Measurements from ENCODE around the gene SMARCA1. TPM values are rescaled to one million over a fixed set of nuclear protein-coding genes. Genes with fewer than 3 reads are reported as not detected.
A peak's percentile ranks its signal among the peaks of the same experiment; 100 is the strongest.

The SMARCA1 gene
- total and polyA plus RNA-seq, 2 experiments from 2014 or later: 66.7 to 119 TPM

GRCh38 chrX:129545408-129545807 lies 22.1 kb upstream of the SMARCA1 start:
- Histone ChIP-seq H3K9me2 (replicated peaks; ENCODE audit: insufficient read depth) (no peaks in the 10 kb centered on the region), H3K36me3 (replicated peaks; ENCODE audit: insufficient read depth, low read depth) (no peaks in the 10 kb centered on the region), H3K27me3 (no peaks in the 10 kb centered on the region), H3K27ac (no peak overlapping the region), H3K4me2 (no peak overlapping the region), H3K4me3 (no peak overlapping the region), H2AFZ (no peak overlapping the region), H3K9me3 (ENCODE audit: low read depth) (peaks cover 4% of the 10 kb centered on the region), H4K20me1 (ENCODE audit: insufficient read depth, poor library complexity, severe bottlenecking) (no peaks in the 10 kb centered on the region), H3K79me2 (peaks cover 6% of the 10 kb centered on the region), H3K4me1 (ENCODE audit: insufficient read depth) (no peaks in the 10 kb centered on the region)
- DNase-seq (ENCODE audit: low spot score): no peak
- WGBS (ENCODE audit: low lambda C conversion rate, missing lambda C conversion rate): 84% methylated on average over 1 of the region's 1 CpG
- no peak for TF ChIP-seq EZH2 (IDR thresholded peaks at IDR 0.05; ENCODE audit: borderline replicate concordance)
- TF ChIP-seq EZH2phosphoT487 (IDR thresholded peaks at IDR 0.05; ENCODE audit: low read depth, severe bottlenecking, unreplicated experiment): no peak
- TF ChIP-seq, protein P1, sequence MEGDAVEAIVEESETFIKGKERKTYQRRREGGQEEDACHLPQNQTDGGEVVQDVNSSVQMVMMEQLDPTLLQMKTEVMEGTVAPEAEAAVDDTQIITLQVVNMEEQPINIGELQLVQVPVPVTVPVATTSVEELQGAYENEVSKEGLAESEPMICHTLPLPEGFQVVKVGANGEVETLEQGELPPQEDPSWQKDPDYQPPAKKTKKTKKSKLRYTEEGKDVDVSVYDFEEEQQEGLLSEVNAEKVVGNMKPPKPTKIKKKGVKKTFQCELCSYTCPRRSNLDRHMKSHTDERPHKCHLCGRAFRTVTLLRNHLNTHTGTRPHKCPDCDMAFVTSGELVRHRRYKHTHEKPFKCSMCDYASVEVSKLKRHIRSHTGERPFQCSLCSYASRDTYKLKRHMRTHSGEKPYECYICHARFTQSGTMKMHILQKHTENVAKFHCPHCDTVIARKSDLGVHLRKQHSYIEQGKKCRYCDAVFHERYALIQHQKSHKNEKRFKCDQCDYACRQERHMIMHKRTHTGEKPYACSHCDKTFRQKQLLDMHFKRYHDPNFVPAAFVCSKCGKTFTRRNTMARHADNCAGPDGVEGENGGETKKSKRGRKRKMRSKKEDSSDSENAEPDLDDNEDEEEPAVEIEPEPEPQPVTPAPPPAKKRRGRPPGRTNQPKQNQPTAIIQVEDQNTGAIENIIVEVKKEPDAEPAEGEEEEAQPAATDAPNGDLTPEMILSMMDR (IDR thresholded peaks at IDR 0.05; ENCODE audit: poor library complexity): no peak

GRCh38 chrX:129544780-129545179 lies 21.5 kb upstream of the SMARCA1 start:
- Histone ChIP-seq H4K20me1 (ENCODE audit: insufficient read depth, poor library complexity, severe bottlenecking) (no peaks in the 10 kb centered on the region), H2AFZ (no peak overlapping the region), H3K27ac (peak overlapping the region; percentile 23), H3K4me2 (no peak overlapping the region), H3K27me3 (no peaks in the 10 kb centered on the region), H3K4me1 (ENCODE audit: insufficient read depth) (no peaks in the 10 kb centered on the region), H3K4me3 (no peak overlapping the region), H3K9me3 (ENCODE audit: low read depth) (peaks cover under 1% of the 10 kb centered on the region), H3K36me3 (replicated peaks; ENCODE audit: insufficient read depth, low read depth) (no peaks in the 10 kb centered on the region), H3K79me2 (peaks cover 6% of the 10 kb centered on the region), H3K9me2 (replicated peaks; ENCODE audit: insufficient read depth) (no peaks in the 10 kb centered on the region)
- TF ChIP-seq EZH2phosphoT487 (IDR thresholded peaks at IDR 0.05; ENCODE audit: low read depth, severe bottlenecking, unreplicated experiment) (no peak), EZH2 (IDR thresholded peaks at IDR 0.05; ENCODE audit: borderline replicate concordance) (no peak)
- TF ChIP-seq, protein P1 (IDR thresholded peaks at IDR 0.05; ENCODE audit: poor library complexity): no peak
- WGBS (ENCODE audit: low lambda C conversion rate, missing lambda C conversion rate): 69% methylated on average over 2 of the region's 2 CpGs
- DNase-seq (ENCODE audit: low spot score): no peak

GRCh38 chrX:129540722-129541184 lies 17.5 kb upstream of the SMARCA1 start:
- Histone ChIP-seq H4K20me1 (ENCODE audit: insufficient read depth, poor library complexity, severe bottlenecking) (no peaks in the 10 kb centered on the region), H3K27ac (peak overlapping the region; percentile 95), H3K4me3 (peak overlapping the region; percentile 56), H3K36me3 (replicated peaks; ENCODE audit: insufficient read depth, low read depth) (no peaks in the 10 kb centered on the region), H3K9me2 (replicated peaks; ENCODE audit: insufficient read depth) (no peaks in the 10 kb centered on the region), H3K27me3 (no peaks in the 10 kb centered on the region), H3K9me3 (ENCODE audit: low read depth) (no peaks in the 10 kb centered on the region), H3K4me2 (peak overlapping the region; percentile 80), H3K4me1 (ENCODE audit: insufficient read depth) (no peaks in the 10 kb centered on the region), H2AFZ (no peak overlapping the region), H3K79me2 (peaks cover 6% of the 10 kb centered on the region)
- peak; percentile 38 for DNase-seq (ENCODE audit: low spot score)
- TF ChIP-seq, protein P1 (IDR thresholded peaks at IDR 0.05; ENCODE audit: poor library complexity): no peak
- TF ChIP-seq EZH2 (IDR thresholded peaks at IDR 0.05; ENCODE audit: borderline replicate concordance) (no peak), EZH2phosphoT487 (IDR thresholded peaks at IDR 0.05; ENCODE audit: low read depth, severe bottlenecking, unreplicated experiment) (no peak)
- 49% methylated on average over 11 of the region's 14 CpGs for WGBS (ENCODE audit: low lambda C conversion rate, missing lambda C conversion rate)

All from hepatocyte (in vitro differentiated cells).